ENCODE data around the gene TTC34. TPM values are rescaled to one million over a fixed set of nuclear protein-coding genes. Genes with fewer than 3 reads are reported as not detected.

The TTC34 gene
- polyA plus RNA-seq, 1 donor (not counting 4 experiments of a cell fraction or from before 2014, with no cell fraction given), result 0.04 TPM

GRCh38 chr1:2590233-2591141, 211.0 kb downstream of the TTC34 start:
- DNase-seq (ENCODE audit: low read depth, low spot score) (no peak), FAIRE-seq (no peak)
- dilution Hi-C loops (cut with MboI; ENCODE audit: extremely low pct_ligation_motif_present, low sequenced_read_pairs), result no loop called here
- no peaks in the 10 kb centered on the region for H3K27me3 ChIP-seq (ENCODE audit: control insufficient read depth, extremely low read depth, insufficient read depth, low read length)
- no peak overlapping the region for H2AFZ ChIP-seq (ENCODE audit: control insufficient read depth, low read length)
- no peaks in the 10 kb centered on the region for H3K79me2 ChIP-seq (ENCODE audit: control insufficient read depth, insufficient read depth, low read length)
- no peak overlapping the region for H3K4me2 ChIP-seq (ENCODE audit: control insufficient read depth, extremely low read depth, insufficient read depth, low read depth, low read length)
- no peak overlapping the region for H3K4me3 ChIP-seq (ENCODE audit: control insufficient read depth in 2 of 3, extremely low read depth in 1 of 3, insufficient read depth in 2 of 3, low read depth in 1 of 3, low read length in 3 of 3)
- H3K9ac ChIP-seq (ENCODE audit: control insufficient read depth, extremely low read depth, insufficient read depth, low read length), result no peak overlapping the region
- H3K9me3 ChIP-seq (ENCODE audit: control insufficient read depth, low read depth, low read length), result no peaks in the 10 kb centered on the region
- H3K4me1 ChIP-seq (ENCODE audit: control insufficient read depth, extremely low read depth, insufficient read depth, low read length), result peaks cover 5% of the 10 kb centered on the region
- H3K36me3 ChIP-seq (ENCODE audit: control insufficient read depth in 2 of 2, extremely low read depth in 1 of 2, insufficient read depth in 2 of 2, low read length in 2 of 2), result no peaks in the 10 kb centered on the region
- H3K27ac ChIP-seq (ENCODE audit: control insufficient read depth, insufficient read depth, low read length), result no peak overlapping the region
- no peaks in the 10 kb centered on the region for H4K20me1 ChIP-seq (ENCODE audit: control insufficient read depth, extremely low read depth, insufficient read depth, low read length)
- TF ChIP-seq CTCF (optimal IDR thresholded peaks at IDR 0.05 in 1 of 3, IDR thresholded peaks at IDR 0.05 in 1 of 3, conservative IDR thresholded peaks at IDR 0.05 in 1 of 3; ENCODE audit: extremely low read depth in 1 of 3, insufficient read depth in 2 of 3, low read length in 3 of 3), result no peak
- H3K9me1 ChIP-seq (ENCODE audit: control insufficient read depth, extremely low read depth, insufficient read depth, low read length), result no peaks in the 10 kb centered on the region

- Histone ChIP-seq H4K20me1 (ENCODE audit: control insufficient read depth, extremely low read depth, insufficient read depth, low read length) (no peaks in the 10 kb centered on the region), H3K79me2 (ENCODE audit: control insufficient read depth, insufficient read depth, low read length) (no peaks in the 10 kb centered on the region), H3K4me1 (ENCODE audit: control insufficient read depth, extremely low read depth, insufficient read depth, low read length) (peaks cover 8% of the 10 kb centered on the region), H3K36me3 (ENCODE audit: control insufficient read depth in 2 of 2, extremely low read depth in 1 of 2, insufficient read depth in 2 of 2, low read length in 2 of 2) (no peaks in the 10 kb centered on the region), H3K4me3 (ENCODE audit: control insufficient read depth in 2 of 3, extremely low read depth in 1 of 3, insufficient read depth in 2 of 3, low read depth in 1 of 3, low read length in 3 of 3) (no peak overlapping the region), H3K27me3 (ENCODE audit: control insufficient read depth, extremely low read depth, insufficient read depth, low read length) (no peaks in the 10 kb centered on the region), H2AFZ (ENCODE audit: control insufficient read depth, low read length) (no peak overlapping the region), H3K9ac (ENCODE audit: control insufficient read depth, extremely low read depth, insufficient read depth, low read length) (no peak overlapping the region), H3K27ac (ENCODE audit: control insufficient read depth, insufficient read depth, low read length) (no peak overlapping the region), H3K4me2 (ENCODE audit: control insufficient read depth, extremely low read depth, insufficient read depth, low read depth, low read length) (no peak overlapping the region), H3K9me1 (ENCODE audit: control insufficient read depth, extremely low read depth, insufficient read depth, low read length) (no peaks in the 10 kb centered on the region), H3K9me3 (ENCODE audit: control insufficient read depth, low read depth, low read length) (no peaks in the 10 kb centered on the region)
- dilution Hi-C loops (cut with MboI; ENCODE audit: extremely low pct_ligation_motif_present, low sequenced_read_pairs), result no loop called here
- FAIRE-seq (no peak), DNase-seq (ENCODE audit: low read depth, low spot score) (no peak)
- TF ChIP-seq CTCF (optimal IDR thresholded peaks at IDR 0.05 in 1 of 3, IDR thresholded peaks at IDR 0.05 in 1 of 3, conservative IDR thresholded peaks at IDR 0.05 in 1 of 3; ENCODE audit: extremely low read depth in 1 of 3, insufficient read depth in 2 of 3, low read length in 3 of 3), result no peak
- no peak for TF ChIP-seq EZH2 (IDR thresholded peaks at IDR 0.05; ENCODE audit: low read length)
Measured at GRCh38 chr1:2589431-2590232, 211.9 kb downstream of the TTC34 start.
